HepG2 (cell line): ENCODE results near the gene DEFB131B. TPM values are rescaled to one million over a fixed set of nuclear protein-coding genes. Genes with fewer than 3 reads are reported as not detected.

Experiments
- DPF2 ChIP-seq: sonication (generic); formaldehyde crosslinking; IDR thresholded peaks from 2 replicates; pipeline ENCODE4 v1.4.0; 2020; ENCODE audit warnings: mild to moderate bottlenecking, low read depth, missing genetic modification reagents, borderline replicate concordance
- DZIP1 ChIP-seq: sonication (generic); formaldehyde crosslinking; IDR thresholded peaks from 2 replicates; pipeline ENCODE4 v1.5.0; 2020; ENCODE audit warnings: mild to moderate bottlenecking, missing genetic modification reagents
- ELF1 ChIP-seq: sonication (generic); formaldehyde crosslinking; IDR thresholded peaks from 2 replicates; pipeline ENCODE4 v1.4.0; 2020; ENCODE audit warnings: missing genetic modification reagents
- FOXJ3 ChIP-seq: sonication (generic); formaldehyde crosslinking; IDR thresholded peaks from 2 replicates; pipeline ENCODE4 v1.4.0; 2020; ENCODE audit warnings: missing genetic modification reagents, mild to moderate bottlenecking, borderline replicate concordance
- GLI4 ChIP-seq: sonication (generic); formaldehyde crosslinking; IDR thresholded peaks from 2 replicates; pipeline ENCODE4 v1.5.1; 2020; ENCODE audit warnings: missing genetic modification reagents, mild to moderate bottlenecking, moderate library complexity, borderline replicate concordance
- HMG20A ChIP-seq: IDR thresholded peaks from 2 replicates; pipeline ENCODE4 v1.6.1; 2016; ENCODE audit warnings: borderline replicate concordance
- HOXA5 ChIP-seq: sonication (generic); formaldehyde crosslinking; IDR thresholded peaks from 2 replicates; pipeline ENCODE4 v1.4.0; 2020; ENCODE audit warnings: missing genetic modification reagents
- KDM1A ChIP-seq: IDR thresholded peaks from 2 replicates; pipeline ENCODE4 v1.6.1; 2016; ENCODE audit warnings: missing compliant biosample characterization
- MAFF ChIP-seq: IDR thresholded peaks from 2 replicates; pipeline ENCODE4 v1.6.1; 2011; ENCODE audit warnings: low read depth, low read length, improper control_type of control experiment
- NFIC ChIP-seq: IDR thresholded peaks from 2 replicates; pipeline ENCODE4 v1.6.1; 2012; ENCODE audit warnings: mild to moderate bottlenecking, low read length, inconsistent platforms
- NFKB2 ChIP-seq: sonication (generic); formaldehyde crosslinking; IDR thresholded peaks from 2 replicates; pipeline ENCODE4 v1.4.0; 2020; ENCODE audit warnings: missing genetic modification reagents, borderline replicate concordance
- NPAS2 ChIP-seq: sonication (generic); formaldehyde crosslinking; IDR thresholded peaks from 2 replicates; pipeline ENCODE4 v1.8.0; 2022; ENCODE audit warnings: mild to moderate bottlenecking, missing genetic modification reagents, borderline replicate concordance
- PCBP1 ChIP-seq: fragments of 200-400 bp; formaldehyde crosslinking; IDR thresholded peaks from 2 replicates; pipeline ENCODE4 v1.6.1; 2017; ENCODE audit warnings: mild to moderate bottlenecking, low read depth, low read length, borderline replicate concordance
- REXO4 ChIP-seq: sonication (generic); formaldehyde crosslinking; IDR thresholded peaks from 2 replicates; pipeline ENCODE4 v1.8.0; 2022; ENCODE audit warnings: missing genetic modification reagents, mild to moderate bottlenecking, borderline replicate concordance
- RXRA ChIP-seq: sonication (generic); formaldehyde crosslinking; IDR thresholded peaks from 2 replicates; pipeline ENCODE4 v1.5.1; 2020; ENCODE audit warnings: missing genetic modification reagents
- SRSF4 ChIP-seq: fragments of 200-400 bp; formaldehyde crosslinking; IDR thresholded peaks from one replicate; pipeline ENCODE4 v1.6.1; 2018; ENCODE audit warnings: mild to moderate bottlenecking, low read depth, low read length, moderate library complexity; ENCODE audit not compliant: poor library complexity, severe bottlenecking
- TP53 ChIP-seq: sonication (generic); formaldehyde crosslinking; conservative IDR thresholded peaks from 2 replicates; pipeline ENCODE4 v1.4.0; 2020; ENCODE audit warnings: missing genetic modification reagents
- ZBTB20 ChIP-seq: sonication (generic); formaldehyde crosslinking; IDR thresholded peaks from 2 replicates; pipeline ENCODE4 v1.8.1; 2023; ENCODE audit warnings: missing genetic modification reagents, low read depth, mild to moderate bottlenecking, borderline replicate concordance
- ZBTB7B ChIP-seq: sonication (generic); formaldehyde crosslinking; IDR thresholded peaks from 2 replicates; pipeline ENCODE4 v1.4.0; 2020; ENCODE audit warnings: missing genetic modification reagents
- ZBTB8A ChIP-seq: sonication (generic); formaldehyde crosslinking; IDR thresholded peaks from 2 replicates; pipeline ENCODE4 v1.4.0; 2020; ENCODE audit warnings: mild to moderate bottlenecking, low read depth, missing genetic modification reagents, borderline replicate concordance
- ZFP82 ChIP-seq: sonication (generic); formaldehyde crosslinking; IDR thresholded peaks from 2 replicates; pipeline ENCODE4 v1.5.1; 2020; ENCODE audit warnings: mild to moderate bottlenecking, missing genetic modification reagents, borderline replicate concordance
- ZFP90 ChIP-seq: sonication (generic); formaldehyde crosslinking; IDR thresholded peaks from 2 replicates; pipeline ENCODE4 v1.8.0; 2022; ENCODE audit warnings: missing genetic modification reagents, mild to moderate bottlenecking, inconsistent platforms, borderline replicate concordance
- ZNF230 ChIP-seq: sonication (generic); formaldehyde crosslinking; IDR thresholded peaks from 2 replicates; pipeline ENCODE4 v1.4.0; 2020; ENCODE audit warnings: mild to moderate bottlenecking, missing genetic modification reagents
- ZNF263 ChIP-seq: sonication (generic); formaldehyde crosslinking; IDR thresholded peaks from 2 replicates; pipeline ENCODE4 v1.4.0; 2020; ENCODE audit warnings: missing genetic modification reagents
- ZNF282 ChIP-seq: fragments of 450-650 bp; IDR thresholded peaks from 2 replicates; pipeline ENCODE4 v1.6.1; 2018; ENCODE audit not compliant: partially characterized antibody
- ZNF30 ChIP-seq: sonication (generic); formaldehyde crosslinking; IDR thresholded peaks from 2 replicates; pipeline ENCODE4 v1.5.0; 2020; ENCODE audit warnings: mild to moderate bottlenecking, missing genetic modification reagents
- ZNF773 ChIP-seq: sonication (generic); formaldehyde crosslinking; IDR thresholded peaks from 2 replicates; pipeline ENCODE4 v1.4.0; 2020; ENCODE audit warnings: missing genetic modification reagents, borderline replicate concordance
- ZSCAN31 ChIP-seq: sonication (generic); formaldehyde crosslinking; IDR thresholded peaks from 2 replicates; pipeline ENCODE4 v1.5.0; 2020; ENCODE audit warnings: low read depth, mild to moderate bottlenecking, missing genetic modification reagents
- polyA plus RNA-seq, 8 experiments: library from polyadenylated mRNA; depleted of rRNA in 3 of 8; stranded (reverse) in 7 of 8; unstranded in 1 of 8; fragments of >200 nt; fragmentation: Illumina TruSeq in 4 of 8; extraction: Trizol in 4 of 8; gene quantifications; 2 replicates each; pipeline versions ENCODE4 v1.2.1 to v1.2.3, GENCODE V29; 2011 to 2016; ENCODE audit warnings: low read depth in 4 of 8, missing spikeins in 1 of 8, mixed read lengths in 1 of 8; ENCODE audit not compliant: insufficient read depth in 1 of 8
- total RNA-seq, 5 experiments: library from RNA; depleted of rRNA; stranded (reverse); fragments of >200 nt; fragmentation: Illumina TruSeq; extraction: Trizol; gene quantifications; 2 replicates each; pipeline ENCODE4 v1.2.3, GENCODE V29; 2016; ENCODE audit warnings: low read depth in 1 of 5

The DEFB131B gene
- total and polyA plus RNA-seq, 2 of the 13 experiments (the other 11 are each of a cell fraction or from before 2014, with no cell fraction given): not detected

GRCh38 chr11:71927820-71928736 lies 49.8 kb downstream of the DEFB131B start, which contains the start of gene XNDC1N (continued):
- TF ChIP-seq FOXJ3 (CRISPR knock-in tag) (no peak), KDM1A (no peak), ZFP82 (CRISPR knock-in tag) (no peak), ZBTB8A (CRISPR knock-in tag) (no peak), GLI4 (no peak), ZBTB20 (CRISPR knock-in tag) (peak; percentile 51; the same call in 1 of the 2 replicates), NFIC (no peak), MAFF (no peak), HMG20A (no peak), ZNF282 (no peak), ELF1 (CRISPR knock-in tag) (peak; percentile 87), TP53 (no peak; the same call in 1 of the 2 replicates), DPF2 (CRISPR knock-in tag) (no peak), NPAS2 (no peak), ZNF230 (CRISPR knock-in tag) (no peak), ZNF30 (no peak), PCBP1 (no peak), ZFP90 (CRISPR knock-in tag) (peak; percentile 80; the same call in 1 of the 2 replicates), NFKB2 (CRISPR knock-in tag) (peak; percentile 37; the same call in 1 of the 2 replicates), ZNF773 (CRISPR knock-in tag) (no peak), ZSCAN31 (CRISPR knock-in tag) (peak; percentile 67), RXRA (CRISPR knock-in tag) (no peak), DZIP1 (CRISPR knock-in tag) (no peak), HOXA5 (CRISPR knock-in tag) (no peak; the same call in 1 of the 2 replicates), ZNF263 (no peak), REXO4 (CRISPR knock-in tag) (no peak), ZBTB7B (no peak; the same call in 1 of the 2 replicates), SRSF4 (no peak)
